Vagina (tissue), 2 donors: ENCODE results near the gene SLC8A1. TPM values are rescaled to one million over a fixed set of nuclear protein-coding genes. Genes with fewer than 3 reads are reported as not detected.

Experiments
- DNase-seq, 2 donors: peaks; one replicate each; pipeline ENCODE4 v3.0.0-alpha.2; 2017; ENCODE audit errors: extremely low spot score in 2 of 2
- H3K27ac ChIP-seq: fragments of 200-600 bp; sonication (generic); one replicate; pipeline ENCODE4 v1.5.1; 2019
- H3K27me3 ChIP-seq: fragments of 200-600 bp; sonication (generic); one replicate; pipeline ENCODE4 v1.5.1; 2019
- H3K36me3 ChIP-seq, 2 donors: fragments of 200-600 bp; sonication (generic); one replicate each; pipeline ENCODE4 v1.5.1; 2017 to 2019
- H3K4me1 ChIP-seq: fragments of 200-600 bp; sonication (generic); one replicate; pipeline ENCODE4 v1.5.1; 2019
- H3K4me3 ChIP-seq, 2 donors: fragments of 200-600 bp; sonication (generic); 1 replicate in 1 of 2; 2 replicates in 1 of 2; pipeline ENCODE4 v1.5.1; 2016 to 2019
- H3K9me3 ChIP-seq: fragments of 200-600 bp; sonication (generic); one replicate; pipeline ENCODE4 v1.5.1; 2019
- POLR2A ChIP-seq, 2 donors: fragments of 450-650 bp; IDR thresholded peaks; one replicate each; pipeline ENCODE4 v1.6.1; 2017; ENCODE audit warnings: antibody characterized with exemption in 2 of 2, mild to moderate bottlenecking in 2 of 2, moderate library complexity in 2 of 2
- POLR2AphosphoS5 ChIP-seq, 2 donors: sonication (generic); formaldehyde crosslinking; IDR thresholded peaks; one replicate each; pipeline ENCODE4 v1.9.0; 2017; ENCODE audit warnings: antibody characterized with exemption in 2 of 2, mild to moderate bottlenecking in 2 of 2, low read depth in 1 of 2; ENCODE audit not compliant: insufficient read depth in 1 of 2
- intact Hi-C: fragments of 100-400 bp; cut with DNase I; formaldehyde crosslinking; loops from one replicate; pipeline ENCODE4 v1.15.1; 2023
- total RNA-seq: library from RNA; depleted of rRNA; stranded (reverse); fragments of >200 nt; gene quantifications from one replicate; pipeline ENCODE4 v1.2.3, GENCODE V29; 2016
- TF ChIP-seq, protein P1 (sequence below), 3 experiments: fragments of 450-650 bp in 2 of 3; fragments of 200-600 bp in 1 of 3; sonication (generic) in 1 of 3; IDR thresholded peaks; one replicate each; pipeline ENCODE4 v1.5.1; 2017 to 2019; ENCODE audit warnings: antibody characterized with exemption in 3 of 3, mild to moderate bottlenecking in 2 of 3, moderate library complexity in 2 of 3

The SLC8A1 gene
- total RNA-seq, 1 donor from 2014 or later = 40.8 TPM

DNA sequence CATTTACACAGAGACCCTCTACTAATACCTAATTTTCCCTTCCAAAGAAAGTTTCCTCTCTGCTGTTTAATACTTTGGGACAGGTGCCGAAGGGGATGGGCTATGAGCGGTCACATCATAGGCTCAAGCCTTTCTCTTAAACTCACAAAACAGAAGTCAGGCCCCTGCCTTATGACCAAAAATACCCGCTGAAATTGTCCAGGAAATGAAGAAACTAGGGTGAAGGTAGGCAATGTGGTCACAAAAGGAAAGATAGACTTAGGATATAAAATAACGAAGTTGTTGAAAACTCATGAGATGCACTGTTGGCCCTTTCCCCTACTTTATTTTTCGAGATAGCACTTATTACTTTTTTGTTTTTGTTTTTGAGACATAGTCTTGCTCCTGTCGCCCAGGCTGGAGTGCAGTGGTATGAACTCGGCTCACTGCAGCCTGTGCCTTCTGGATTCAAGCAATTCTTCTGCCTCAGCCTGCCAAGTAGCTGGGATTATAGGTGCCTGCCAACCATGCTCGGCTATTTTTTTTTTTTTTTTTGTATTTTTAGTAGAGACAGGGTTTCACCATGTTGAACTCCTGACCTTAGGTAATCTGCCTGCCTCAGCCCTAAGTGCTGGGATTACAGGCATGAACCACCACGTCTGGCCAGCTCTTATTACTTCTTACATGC, 16.3 kb downstream of the SLC8A1 start:
- Histone ChIP-seq H3K36me3 (no peaks in the 10 kb centered on the region), H3K27ac (peak overlapping the region; percentile 5), H3K4me3 (no peak overlapping the region), H3K9me3 (no peaks in the 10 kb centered on the region), H3K27me3 (no peaks in the 10 kb centered on the region), H3K4me1 (no peaks in the 10 kb centered on the region)
- intact Hi-C loops = no loop called here
- TF ChIP-seq, protein P1, sequence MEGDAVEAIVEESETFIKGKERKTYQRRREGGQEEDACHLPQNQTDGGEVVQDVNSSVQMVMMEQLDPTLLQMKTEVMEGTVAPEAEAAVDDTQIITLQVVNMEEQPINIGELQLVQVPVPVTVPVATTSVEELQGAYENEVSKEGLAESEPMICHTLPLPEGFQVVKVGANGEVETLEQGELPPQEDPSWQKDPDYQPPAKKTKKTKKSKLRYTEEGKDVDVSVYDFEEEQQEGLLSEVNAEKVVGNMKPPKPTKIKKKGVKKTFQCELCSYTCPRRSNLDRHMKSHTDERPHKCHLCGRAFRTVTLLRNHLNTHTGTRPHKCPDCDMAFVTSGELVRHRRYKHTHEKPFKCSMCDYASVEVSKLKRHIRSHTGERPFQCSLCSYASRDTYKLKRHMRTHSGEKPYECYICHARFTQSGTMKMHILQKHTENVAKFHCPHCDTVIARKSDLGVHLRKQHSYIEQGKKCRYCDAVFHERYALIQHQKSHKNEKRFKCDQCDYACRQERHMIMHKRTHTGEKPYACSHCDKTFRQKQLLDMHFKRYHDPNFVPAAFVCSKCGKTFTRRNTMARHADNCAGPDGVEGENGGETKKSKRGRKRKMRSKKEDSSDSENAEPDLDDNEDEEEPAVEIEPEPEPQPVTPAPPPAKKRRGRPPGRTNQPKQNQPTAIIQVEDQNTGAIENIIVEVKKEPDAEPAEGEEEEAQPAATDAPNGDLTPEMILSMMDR (IDR thresholded peaks at IDR 0.05) = no peak
- TF ChIP-seq POLR2A (IDR thresholded peaks at IDR 0.05) = no peak
- TF ChIP-seq POLR2AphosphoS5 (IDR thresholded peaks at IDR 0.05; ENCODE audit: insufficient read depth in 1 of 2, low read depth in 1 of 2) = no peak
- DNase-seq = no peak

DNA sequence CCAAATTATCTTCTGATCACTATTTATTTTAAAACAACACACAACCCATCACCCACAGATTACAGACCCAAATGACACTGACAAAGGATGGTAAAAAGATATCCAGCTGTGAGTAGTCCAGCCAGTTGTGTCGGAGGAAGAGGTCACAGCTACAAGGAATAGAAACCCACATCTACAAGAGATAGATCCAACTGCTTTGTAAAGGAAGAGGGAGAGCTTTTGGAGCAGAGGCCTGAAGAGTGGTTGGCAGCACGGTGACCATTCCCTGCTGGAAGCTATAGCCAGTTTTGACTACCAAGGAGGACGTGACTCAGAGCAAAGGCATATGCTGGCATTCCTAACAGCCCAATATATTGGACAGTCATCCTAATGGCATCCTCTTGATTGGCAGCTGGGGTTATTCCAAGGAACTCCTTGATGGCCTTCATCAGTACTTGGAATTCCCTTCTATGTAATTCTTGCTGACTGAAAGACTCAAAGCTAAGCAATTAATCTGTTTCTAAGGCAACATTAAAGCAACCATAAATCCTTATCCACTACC, 17.1 kb downstream of the SLC8A1 start:
- intact Hi-C loops = no loop called here
- H3K27ac ChIP-seq = peak overlapping the region; percentile 5

DNA sequence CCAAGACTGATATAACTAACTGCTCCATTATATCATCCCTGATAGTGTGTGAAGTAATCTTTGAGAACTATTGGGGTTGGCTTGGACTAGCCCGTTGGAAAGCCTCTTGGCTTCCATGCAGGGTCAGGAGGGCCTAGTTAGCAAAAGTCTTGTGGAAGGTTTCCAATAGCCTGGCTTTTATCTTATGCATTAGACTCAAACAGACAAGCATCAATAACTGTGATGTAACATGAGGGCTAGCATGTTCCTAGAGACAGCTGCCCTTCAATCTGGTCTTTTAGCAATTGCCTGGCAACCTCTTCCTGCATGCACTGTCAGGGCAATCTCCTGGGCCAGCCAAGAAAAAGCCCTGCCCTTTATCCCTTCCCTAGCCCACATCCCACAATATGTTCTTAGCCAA, 18.2 kb downstream of the SLC8A1 start:
- Histone ChIP-seq H3K9me3 (no peaks in the 10 kb centered on the region), H3K4me3 (no peak overlapping the region), H3K4me1 (no peaks in the 10 kb centered on the region), H3K27ac (no peak overlapping the region), H3K36me3 (no peaks in the 10 kb centered on the region), H3K27me3 (no peaks in the 10 kb centered on the region)
- intact Hi-C loops = no loop called here
- DNase-seq = no peak
- TF ChIP-seq POLR2AphosphoS5 (IDR thresholded peaks at IDR 0.05; ENCODE audit: insufficient read depth in 1 of 2, low read depth in 1 of 2) (no peak), POLR2A (IDR thresholded peaks at IDR 0.05) (no peak)
- TF ChIP-seq, protein P1 (IDR thresholded peaks at IDR 0.05) = no peak

More for the DNA sequence above, 17.1 kb downstream of the SLC8A1 start:
- H3K36me3 ChIP-seq = no peaks in the 10 kb centered on the region
- DNase-seq = no peak
- no peaks in the 10 kb centered on the region for H3K27me3 ChIP-seq
- H3K9me3 ChIP-seq = no peaks in the 10 kb centered on the region
- no peaks in the 10 kb centered on the region for H3K4me1 ChIP-seq
- TF ChIP-seq POLR2AphosphoS5 (IDR thresholded peaks at IDR 0.05; ENCODE audit: insufficient read depth in 1 of 2, low read depth in 1 of 2) = no peak
- no peak for TF ChIP-seq POLR2A (IDR thresholded peaks at IDR 0.05)
- TF ChIP-seq, protein P1 (IDR thresholded peaks at IDR 0.05) = no peak
- H3K4me3 ChIP-seq = no peak overlapping the region

DNA sequence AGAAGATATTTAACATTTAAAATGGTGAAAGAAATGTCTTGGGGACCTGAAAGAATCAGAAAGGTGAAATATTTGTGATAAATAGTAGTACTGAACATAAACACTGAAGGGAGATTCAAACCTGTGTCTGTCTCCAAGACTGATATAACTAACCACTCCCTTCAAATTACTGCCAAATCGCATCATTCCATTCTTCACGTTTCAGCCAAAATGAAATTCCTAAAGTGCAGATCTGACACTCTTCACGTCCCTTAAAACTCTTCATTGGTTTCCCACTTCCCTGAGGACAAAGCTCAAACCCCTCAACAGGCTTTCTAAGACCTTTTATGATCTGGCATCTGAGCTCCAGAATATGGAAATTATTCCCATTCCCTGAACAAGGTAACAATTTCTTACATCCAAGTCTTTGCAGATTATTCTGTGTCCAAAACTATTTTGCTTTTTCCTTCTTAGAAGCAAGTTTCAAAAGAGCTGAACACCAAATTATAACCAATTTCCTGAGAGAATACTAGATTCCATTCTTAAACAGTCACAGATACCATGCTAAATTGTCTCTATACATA, 18.9 kb downstream of the SLC8A1 start:
- H3K27me3 ChIP-seq = no peaks in the 10 kb centered on the region
- intact Hi-C loops = no loop called here
- no peak overlapping the region for H3K27ac ChIP-seq
- no peaks in the 10 kb centered on the region for H3K9me3 ChIP-seq
- no peaks in the 10 kb centered on the region for H3K36me3 ChIP-seq
- no peaks in the 10 kb centered on the region for H3K4me1 ChIP-seq
- H3K4me3 ChIP-seq = no peak overlapping the region
- no peak for DNase-seq
- TF ChIP-seq, protein P1 (IDR thresholded peaks at IDR 0.05) = no peak
- TF ChIP-seq POLR2AphosphoS5 (IDR thresholded peaks at IDR 0.05; ENCODE audit: insufficient read depth in 1 of 2, low read depth in 1 of 2) = no peak

DNA sequence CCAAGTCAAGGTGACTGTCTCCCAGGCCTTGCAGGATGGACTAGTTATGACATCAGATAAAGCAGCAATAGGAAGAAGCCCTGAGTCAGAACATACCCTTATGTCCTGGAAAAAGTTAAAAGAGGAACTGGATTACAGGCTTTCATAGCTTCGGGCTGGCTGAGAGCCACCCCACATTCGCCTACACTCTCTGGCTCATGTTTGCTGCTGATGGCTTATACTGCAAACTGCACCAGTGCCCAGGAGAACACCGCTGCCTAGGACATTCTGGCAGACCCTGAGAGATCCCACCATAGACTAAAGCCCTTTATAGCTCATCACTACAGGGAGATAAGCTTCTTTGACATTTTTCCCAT, 20.3 kb downstream of the SLC8A1 start:
- Histone ChIP-seq H3K4me3 (no peak overlapping the region), H3K27me3 (no peaks in the 10 kb centered on the region), H3K4me1 (no peaks in the 10 kb centered on the region), H3K27ac (no peak overlapping the region), H3K9me3 (no peaks in the 10 kb centered on the region), H3K36me3 (no peaks in the 10 kb centered on the region)
- DNase-seq = no peak
- intact Hi-C loops = no loop called here
- TF ChIP-seq, protein P1 (IDR thresholded peaks at IDR 0.05) = no peak
- TF ChIP-seq POLR2AphosphoS5 (IDR thresholded peaks at IDR 0.05; ENCODE audit: insufficient read depth in 1 of 2, low read depth in 1 of 2) (no peak), POLR2A (IDR thresholded peaks at IDR 0.05) (no peak)
